ENCODE results near the gene NELFCD. TPM values are rescaled to one million over a fixed set of nuclear protein-coding genes. Genes with fewer than 3 reads are reported as not detected.

Gene NELFCD
- polyA plus RNA-seq, 1 of the 3 experiments (the other 2 are of a cell fraction) = 90.0 TPM

GRCh38 chr20:59001068-59001448 lies 20.0 kb downstream of the NELFCD start:
- no peak for DNase-seq
- no peaks in the 10 kb centered on the region for H4K20me1 ChIP-seq (ENCODE audit: insufficient read depth)
- H3K9me3 ChIP-seq = no peaks in the 10 kb centered on the region
- TF ChIP-seq RXRA (IDR thresholded peaks at IDR 0.05; ENCODE audit: borderline replicate concordance, low read depth) (no peak), RCOR1 (IDR thresholded peaks at IDR 0.05; ENCODE audit: low read length) (no peak), ELF1 (IDR thresholded peaks at IDR 0.05) (no peak), IRF3 (IDR thresholded peaks at IDR 0.05; ENCODE audit: low read depth, low read length) (no peak), REST (IDR thresholded peaks at IDR 0.05; ENCODE audit: low read depth, low read length) (no peak), TCF12 (IDR thresholded peaks at IDR 0.05) (no peak), FOXM1 (IDR thresholded peaks at IDR 0.05; ENCODE audit: low read depth) (no peak)
- H2AFZ ChIP-seq (ENCODE audit: low read depth) = no peak overlapping the region
- WGBS (ENCODE audit: low lambda C conversion rate) = 89% methylated on average over 12 of the region's 13 CpGs
- ChIA-PET POLR2A (no interaction called here), CTCF (interaction anchor here (1.3 kb wide), 2 partner anchors 14 to 122 kb away, joined by 3 to 4 read pairs; no protein-coding TSS in a partner anchor)
- H3K4me3 ChIP-seq (ENCODE audit: low read depth in 2 of 2, low read length in 1 of 2) = no peak overlapping the region
- H3K9ac ChIP-seq = no peak overlapping the region
- H3K79me2 ChIP-seq (ENCODE audit: insufficient read depth) = no peaks in the 10 kb centered on the region
- no peaks in the 10 kb centered on the region for H3K9me2 ChIP-seq
- H3K36me3 ChIP-seq (replicated peaks in 1 of 2; ENCODE audit: control insufficient read depth in 1 of 2, insufficient read depth in 2 of 2, low read length in 1 of 2) = peaks cover 0 to 2% of the 10 kb centered on the region in 2 experiments
- no peak overlapping the region for H3K27ac ChIP-seq (ENCODE audit: low read depth in 2 of 2, low read length in 1 of 2)
- no peak overlapping the region for H3K4me2 ChIP-seq
- no peaks in the 10 kb centered on the region for H3F3A ChIP-seq (replicated peaks; ENCODE audit: insufficient read depth)
- no peaks in the 10 kb centered on the region for H3K27me3 ChIP-seq (ENCODE audit: insufficient read depth)
- peaks cover 0 to 3% of the 10 kb centered on the region in 2 experiments; a peak in 1 of 4 replicates for H3K4me1 ChIP-seq (ENCODE audit: control insufficient read depth in 1 of 2, insufficient read depth in 2 of 2, low read depth in 1 of 2, low read length in 1 of 2)

- ChIA-PET CTCF (interaction anchor here (1.3 kb wide), 2 partner anchors 14 to 123 kb away, joined by 3 to 4 read pairs; no protein-coding TSS in a partner anchor), POLR2A (no interaction called here)
- Histone ChIP-seq H3K4me1 (ENCODE audit: control insufficient read depth in 1 of 2, insufficient read depth in 2 of 2, low read depth in 1 of 2, low read length in 1 of 2) (peaks cover 0 to 3% of the 10 kb centered on the region in 2 experiments; a peak in 1 of 4 replicates), H3K27ac (ENCODE audit: low read depth in 2 of 2, low read length in 1 of 2) (no peak overlapping the region), H3K27me3 (ENCODE audit: insufficient read depth) (no peaks in the 10 kb centered on the region), H3K4me3 (ENCODE audit: low read depth in 2 of 2, low read length in 1 of 2) (no peak overlapping the region), H3K79me2 (ENCODE audit: insufficient read depth) (no peaks in the 10 kb centered on the region), H3K9me3 (no peaks in the 10 kb centered on the region), H3F3A (replicated peaks; ENCODE audit: insufficient read depth) (no peaks in the 10 kb centered on the region), H3K36me3 (replicated peaks in 1 of 2; ENCODE audit: control insufficient read depth in 1 of 2, insufficient read depth in 2 of 2, low read length in 1 of 2) (no peaks in the 10 kb centered on the region), H3K9me2 (no peaks in the 10 kb centered on the region), H4K20me1 (ENCODE audit: insufficient read depth) (no peaks in the 10 kb centered on the region), H2AFZ (ENCODE audit: low read depth) (no peak overlapping the region), H3K4me2 (no peak overlapping the region), H3K9ac (no peak overlapping the region)
- WGBS (ENCODE audit: low lambda C conversion rate) = 90% methylated on average over 20 of the region's 27 CpGs
- no peak for DNase-seq
- TF ChIP-seq MEF2A (IDR thresholded peaks at IDR 0.05; ENCODE audit: borderline replicate concordance, low read depth) (no peak), GATA2 (CRISPR knock-in tag; IDR thresholded peaks at IDR 0.05) (no peak), FOXM1 (IDR thresholded peaks at IDR 0.05; ENCODE audit: low read depth) (no peak), MAX (IDR thresholded peaks at IDR 0.05; ENCODE audit: low read depth) (no peak), CTCF (IDR thresholded peaks at IDR 0.05) (no peak), FOXJ3 (CRISPR knock-in tag; IDR thresholded peaks at IDR 0.05) (no peak), RAD21 (IDR thresholded peaks at IDR 0.05; ENCODE audit: low read length) (no peak), USF1 (IDR thresholded peaks at IDR 0.05; ENCODE audit: borderline replicate concordance, low read depth) (no peak), FOSL2 (IDR thresholded peaks at IDR 0.05; ENCODE audit: borderline replicate concordance, low read depth) (no peak), PBX3 (IDR thresholded peaks at IDR 0.05) (no peak), IRF3 (IDR thresholded peaks at IDR 0.05; ENCODE audit: low read depth, low read length) (no peak), YY1 (IDR thresholded peaks at IDR 0.05; ENCODE audit: low read depth) (no peak)
Observed at GRCh38 chr20:59001449-59002171, 20.6 kb downstream of the NELFCD start.

Data from SK-N-SH (cell line).